Testis (tissue), 3 donors: ENCODE data around the gene POP5. TPM values are rescaled to one million over a fixed set of nuclear protein-coding genes. Genes with fewer than 3 reads are reported as not detected.

Experiments used
- polyA plus RNA-seq: library from polyadenylated mRNA; stranded (reverse); fragments of 350-450 nt; fragmentation: Illumina TruSeq; extraction: RNeasy Lipid Tissue Mini Kit (QIAGEN cat#74804); gene quantifications from one replicate; pipeline ENCODE4 v1.2.3, GENCODE V29; 2014; ENCODE audit warnings: low read depth, low replicate concordance; ENCODE audit not compliant: insufficient read depth
- total RNA-seq, 2 donors: library from RNA; depleted of rRNA; stranded (reverse); fragments of >200 nt; gene quantifications; one replicate each; pipeline ENCODE4 v1.2.3, GENCODE V29; 2016

Gene POP5
- total and polyA plus RNA-seq, 3 donors from 2014 or later = 28.1 to 37.8 (median 36.7) TPM

Other genes starting within 250 kb of the POP5 start
- gene MSI1, start 212.2 kb downstream of the POP5 start, total RNA-seq = 10 to 100 TPM in 1 of 2 donors, 1 to 10 TPM in 1; 7.4 to 14.8 TPM
- 25.1 TPM for gene MSI1, start 212.2 kb downstream of the POP5 start, polyA plus RNA-seq
- 100 to 1,000 TPM; 549 to 563 TPM for gene COX6A1, start 143.3 kb downstream of the POP5 start, total RNA-seq
- 485 TPM for gene COX6A1, start 143.3 kb downstream of the POP5 start, polyA plus RNA-seq
- 10 to 100 TPM; 13.9 to 15.7 TPM for gene TRIAP1, start 135.0 kb downstream of the POP5 start, total RNA-seq
- 20.0 TPM for gene TRIAP1, start 135.0 kb downstream of the POP5 start, polyA plus RNA-seq
- 10 to 100 TPM; 17.5 to 20.9 TPM for gene GATC, start 135.0 kb downstream of the POP5 start, total RNA-seq
- 10.8 TPM for gene GATC, start 135.0 kb downstream of the POP5 start, polyA plus RNA-seq
- gene SRSF9, start 111.7 kb downstream of the POP5 start, total RNA-seq = 100 to 1,000 TPM; 199 to 238 TPM
- 202 TPM for gene SRSF9, start 111.7 kb downstream of the POP5 start, polyA plus RNA-seq
- 100 to 1,000 TPM; 404 to 461 TPM for gene DYNLL1, start 85.3 kb downstream of the POP5 start, total RNA-seq
- 725 TPM for gene DYNLL1, start 85.3 kb downstream of the POP5 start, polyA plus RNA-seq
- gene COQ5, start 52.2 kb downstream of the POP5 start, total RNA-seq = 10 to 100 TPM; 31.3 to 37.4 TPM
- 51.0 TPM for gene COQ5, start 52.2 kb downstream of the POP5 start, polyA plus RNA-seq
- gene RNF10, start 47.0 kb downstream of the POP5 start, total RNA-seq = 100 to 1,000 TPM; 307 to 370 TPM
- gene RNF10, start 47.0 kb downstream of the POP5 start, polyA plus RNA-seq = 340 TPM
- gene CABP1, start 59.2 kb upstream of the POP5 start, total RNA-seq = 1 to 10 TPM; 2.4 to 3.9 TPM
- gene CABP1, start 59.2 kb upstream of the POP5 start, polyA plus RNA-seq = 1.8 TPM
- 100 to 1,000 TPM in 1 of 2 donors, 10 to 100 TPM in 1; 93.2 to 104 TPM for gene MLEC, start 105.7 kb upstream of the POP5 start, total RNA-seq
- 130 TPM for gene MLEC, start 105.7 kb upstream of the POP5 start, polyA plus RNA-seq
- gene UNC119B, start 129.1 kb upstream of the POP5 start, total RNA-seq = 10 to 100 TPM; 43.3 to 45.2 TPM
- gene UNC119B, start 129.1 kb upstream of the POP5 start, polyA plus RNA-seq = 42.2 TPM
- 10 to 100 TPM; 28.3 to 30.2 TPM for gene ACADS, start 144.4 kb upstream of the POP5 start, total RNA-seq
- gene ACADS, start 144.4 kb upstream of the POP5 start, polyA plus RNA-seq = 43.9 TPM